Pancreas (tissue), 10 donors: ENCODE measurements around the gene TANGO2. TPM values are rescaled to one million over a fixed set of nuclear protein-coding genes. Genes with fewer than 3 reads are reported as not detected.

Experiments
- ATAC-seq, 4 donors: fragments of 200-7000 bp; cut with Tn5 transposase; one replicate each; pipeline versions ENCODE4 v1.8.0 to v1.9.1; 2020; ENCODE audit warnings: mild to moderate bottlenecking in 4 of 4, moderate library complexity in 4 of 4
- DNase-seq, 6 donors: peaks; one replicate each; pipeline ENCODE4 v3.0.0-alpha.2; 2020
- FAIRE-seq: peaks from 2 replicates; lab custom pipeline; 2012; peaks lifted over from hg19 to GRCh38; lab: Jason Lieb, UNC
- H3K27ac ChIP-seq, 4 donors: fragments of 200-600 bp; sonication (generic); 1 replicate in 3 of 4; 2 replicates in 1 of 4; pipeline versions ENCODE4 v1.5.0 to v1.8.0; 2020
- H3K27me3 ChIP-seq, 4 donors: fragments of 200-600 bp; one replicate each; pipeline ENCODE4 v1.8.0; 2021
- H3K36me3 ChIP-seq, 3 donors: fragments of 200-600 bp; sonication (generic) in 1 of 3; one replicate each; pipeline versions ENCODE4 v1.5.0 to v1.8.0; 2020 to 2021
- H3K4me1 ChIP-seq, 3 donors: fragments of 200-600 bp; one replicate each; pipeline ENCODE4 v1.8.0; 2021
- H3K4me3 ChIP-seq, 4 donors: fragments of 200-600 bp; sonication (generic) in 2 of 4; one replicate each; pipeline versions ENCODE4 v1.5.0 to v1.8.0; 2020 to 2021
- H3K9me3 ChIP-seq, 4 donors: fragments of 200-600 bp; one replicate each; pipeline ENCODE4 v1.8.0; 2021
- CTCF ChIP-seq, 4 donors: fragments of 200-600 bp; sonication (generic) in 3 of 4; IDR thresholded peaks; one replicate each; pipeline versions ENCODE4 v1.5.0 to v1.8.0; 2021; ENCODE audit warnings: antibody characterized with exemption in 4 of 4
- WGBS, 2 donors: extraction: QIAGEN DNeasy Blood & Tissue Kit; methylation state at CpG; one replicate each; pipeline ENCODE4 v1.1.7; 2013; 5-methylcytosine and 5-hydroxymethylcytosine counted together
- intact Hi-C, 3 donors: fragments of 100-400 bp; cut with DNase I; formaldehyde crosslinking; loops; one replicate each; pipeline versions ENCODE4 v1.11.1 to v1.14.2; 2022
- polyA plus RNA-seq, 2 donors: library from polyadenylated mRNA; stranded (reverse); fragments of 200-250 nt; gene quantifications; one replicate each; pipeline ENCODE4 v1.2.3, GENCODE V29; 2013
- total RNA-seq, 6 donors: library from RNA; stranded (reverse); fragmentation: NEBNext Ultra II Directional in 4 of 6; extraction: Animal tissue kit (Norgen Biotek cat#: 25700) in 4 of 6; gene quantifications; one replicate each; pipeline versions ENCODE4 v1.2.1 to v1.2.4, GENCODE V29; 2021 to 2023
- donor health status: healthy with polysubstance abuse.
- donor health status: DM: no; HTN: no; CAD: no; lungs with moderate emphysema.
- donor health status: DM: no; HTN: no; CAD: no.
- donor health status: control.
- donor health status: control.
- donor health status: Bipolar disorder and iron deficiency.
- donor health status: DM: yes; HTN: yes; CAD: no.
- donor health status: DM: no; HTN: no; CAD: no.
- donor health status: DM: no; HTN: no; CAD: no.
- donor health status: DM: yes; HTN: yes; CAD: no.

Gene TANGO2
- total and polyA plus RNA-seq, 8 donors: 4.0 to 20.4 (median 11.5) TPM

- ATAC-seq (peak; percentile 90 to 96 (median 94)), DNase-seq (peak; percentile 65 to 93 (median 78)), FAIRE-seq (no peak)
- H3K4me1 ChIP-seq: peaks cover 0 to 7% (median 5%) of the 10 kb centered on the region in 3 donors
- H3K9me3 ChIP-seq: no peaks in the 10 kb centered on the region
- H3K27me3 ChIP-seq: no peaks in the 10 kb centered on the region
- H3K36me3 ChIP-seq: no peaks in the 10 kb centered on the region
- peak overlapping the region; percentile 45 to 62 (median 56) for H3K27ac ChIP-seq
- WGBS, 2 donors: 5 to 16% methylated on average over 26 to 76 of the region's 76 CpGs
- no peak for TF ChIP-seq CTCF (IDR thresholded peaks at IDR 0.05)
- H3K4me3 ChIP-seq: peak overlapping the region; percentile 40 to 72 (median 64)
- intact Hi-C loops: no loop called here
These were observed 34.2 kb upstream of the TANGO2 start for GRCh38 chr22:19986410-19987341.

- TF ChIP-seq CTCF (IDR thresholded peaks at IDR 0.05): no peak
- ATAC-seq: peak in 1 of 4 donors; percentile 7
- peak overlapping the region in 1 of 4 donors; percentile 72 for H3K4me3 ChIP-seq
- H3K36me3 ChIP-seq: no peaks in the 10 kb centered on the region
- no peaks in the 10 kb centered on the region for H3K27me3 ChIP-seq
- peaks cover 0 to 7% (median 5%) of the 10 kb centered on the region in 3 donors for H3K4me1 ChIP-seq
- 73 to 80% methylated on average over 19 to 24 of the region's 24 CpGs for WGBS, 2 donors
- intact Hi-C loops: no loop called here
- peak in 2 of 6 donors; percentile 30 to 60 for DNase-seq
- no peak for FAIRE-seq
- no peaks in the 10 kb centered on the region for H3K9me3 ChIP-seq
- no peak overlapping the region for H3K27ac ChIP-seq
These were observed 33.3 kb upstream of the TANGO2 start for GRCh38 chr22:19987394-19988306.

- Histone ChIP-seq H3K27ac (no peak overlapping the region), H3K9me3 (no peaks in the 10 kb centered on the region), H3K27me3 (no peaks in the 10 kb centered on the region), H3K4me3 (no peak overlapping the region), H3K36me3 (no peaks in the 10 kb centered on the region), H3K4me1 (peaks cover 0 to 7% (median 5%) of the 10 kb centered on the region in 3 donors)
- intact Hi-C loops: no loop called here
- DNase-seq: peak in 2 of 6 donors; percentile 25 to 60
- WGBS, 2 donors: 91 to 93% methylated on average over 9 of the region's 9 CpGs
- no peak for FAIRE-seq
- TF ChIP-seq CTCF (IDR thresholded peaks at IDR 0.05): no peak
- no peak for ATAC-seq
These were observed 32.5 kb upstream of the TANGO2 start for GRCh38 chr22:19988331-19988808.

GRCh38 chr22:19988965-19989724 lies 31.8 kb upstream of the TANGO2 start:
- DNase-seq (peak in 2 of 6 donors; percentile 30 to 53), ATAC-seq (no peak), FAIRE-seq (no peak)
- no peaks in the 10 kb centered on the region for H3K9me3 ChIP-seq
- no peaks in the 10 kb centered on the region for H3K27me3 ChIP-seq
- H3K36me3 ChIP-seq: no peaks in the 10 kb centered on the region
- 83 to 87% methylated on average over 18 of the region's 18 CpGs for WGBS, 2 donors
- H3K4me3 ChIP-seq: no peak overlapping the region
- intact Hi-C loops: no loop called here
- H3K4me1 ChIP-seq: peaks cover 0 to 7% (median 5%) of the 10 kb centered on the region in 3 donors
- TF ChIP-seq CTCF (IDR thresholded peaks at IDR 0.05): no peak
- H3K27ac ChIP-seq: no peak overlapping the region
